H1 (cell line): ENCODE measurements around the gene KRT77. TPM values are rescaled to one million over a fixed set of nuclear protein-coding genes. Genes with fewer than 3 reads are reported as not detected.

ENCODE experiments used
- CTCF ChIA-PET: fragments of 300-600 bp; sonication (Branson Sonifier 250); formaldehyde crosslinking; loops from one replicate; lab custom pipeline; 2021; ENCODE audit not compliant: partially characterized antibody; lab: Charles Lee
- POLR2A ChIA-PET: fragments of 300-600 bp; sonication (Branson Sonifier 250); formaldehyde crosslinking; loops from one replicate; lab custom pipeline; 2021; ENCODE audit warnings: inconsistent platforms; ENCODE audit not compliant: partially characterized antibody; lab: Charles Lee
- DNase-seq, 2 experiments: peaks; one replicate each; pipeline versions ENCODE4 v3.0.0 to v3.0.0-alpha.2; 2010 to 2022; ENCODE audit warnings: low spot score in 2 of 2, low read depth in 1 of 2, mixed read lengths in 1 of 2
- FAIRE-seq: peaks from 2 replicates; lab custom pipeline; 2011; peaks lifted over from hg19 to GRCh38; lab: Jason Lieb, UNC
- H2AFZ ChIP-seq: 2 replicates; pipeline ENCODE4 v1.8.1; 2012; ENCODE audit warnings: low read length, inconsistent platforms
- H2AK5ac ChIP-seq: 2 replicates; pipeline ENCODE4 v1.6.1; 2013; ENCODE audit warnings: low read depth, low read length
- H2BK120ac ChIP-seq: replicated peaks from 2 replicates; pipeline ENCODE3; 2013; ENCODE audit warnings: low read depth, low read length, inconsistent platforms
- H2BK12ac ChIP-seq: 2 replicates; pipeline ENCODE4 v1.6.1; 2013; ENCODE audit warnings: low read depth, low read length
- H2BK15ac ChIP-seq: 2 replicates; pipeline ENCODE4 v1.6.1; 2013; ENCODE audit warnings: low read length
- H2BK20ac ChIP-seq: 2 replicates; pipeline ENCODE4 v1.6.1; 2013; ENCODE audit warnings: low read length
- H2BK5ac ChIP-seq: 2 replicates; pipeline ENCODE4 v1.6.1; 2013; ENCODE audit warnings: low read depth, low read length
- H3K14ac ChIP-seq: 2 replicates; pipeline ENCODE4 v1.6.1; 2013; ENCODE audit warnings: inconsistent platforms; ENCODE audit not compliant: insufficient read length
- H3K18ac ChIP-seq: 2 replicates; pipeline ENCODE4 v1.6.1; 2013; ENCODE audit warnings: low read length; ENCODE audit errors: extremely low read depth
- H3K23ac ChIP-seq: 2 replicates; pipeline ENCODE4 v1.6.1; 2013; ENCODE audit warnings: inconsistent platforms; ENCODE audit not compliant: insufficient read length
- H3K23me2 ChIP-seq: 2 replicates; pipeline ENCODE4 v1.6.1; 2013; ENCODE audit warnings: low read depth, low read length
- H3K27ac ChIP-seq: 2 replicates; pipeline ENCODE4 v1.6.1; 2011; ENCODE audit warnings: low read depth, low read length, inconsistent platforms
- H3K27me3 ChIP-seq, 4 experiments: replicated peaks in 1 of 4; 1 replicate in 1 of 4; 2 replicates in 3 of 4; pipeline versions ENCODE4 v1.6.1 to v1.8.1; 2011 to 2013; ENCODE audit warnings: low read length in 3 of 4, mild to moderate bottlenecking in 3 of 4, inconsistent platforms in 2 of 4, mixed read lengths in 2 of 4, moderate library complexity in 1 of 4; ENCODE audit not compliant: control insufficient read depth in 3 of 4, insufficient read depth in 3 of 4; ENCODE audit errors: extremely low read depth in 1 of 4
- H3K36me3 ChIP-seq, 4 experiments: 2 replicates each; pipeline versions ENCODE4 v1.6.1 to v1.8.1; 2011 to 2013; ENCODE audit warnings: mild to moderate bottlenecking in 4 of 4, low read length in 3 of 4, moderate library complexity in 2 of 4, control low read depth in 1 of 4, inconsistent platforms in 1 of 4; ENCODE audit not compliant: insufficient read depth in 4 of 4, control insufficient read depth in 2 of 4
- H3K4ac ChIP-seq: replicated peaks from 2 replicates; pipeline ENCODE3; 2013; ENCODE audit warnings: low read length, low read depth, mixed read lengths, inconsistent platforms; ENCODE audit not compliant: insufficient read length
- H3K4me1 ChIP-seq, 4 experiments: replicated peaks in 1 of 4; 1 replicate in 1 of 4; 2 replicates in 3 of 4; pipeline versions ENCODE4 v1.6.1 to v1.8.1; 2011 to 2013; ENCODE audit warnings: low read length in 3 of 4, inconsistent platforms in 2 of 4, mixed read lengths in 1 of 4; ENCODE audit not compliant: insufficient read depth in 4 of 4, control insufficient read depth in 3 of 4
- H3K4me2 ChIP-seq, 2 experiments: 2 replicates each; pipeline versions ENCODE4 v1.6.1 to v1.8.1; 2011 to 2013; ENCODE audit warnings: low read depth in 2 of 2, low read length in 2 of 2, control low read depth in 1 of 2, inconsistent platforms in 1 of 2, mild to moderate bottlenecking in 1 of 2; ENCODE audit not compliant: insufficient read depth in 1 of 2
- H3K4me3 ChIP-seq, 4 experiments: fragments of 200-600, 300-600 bp in 1 of 4; sonication (generic), shearing (Covaris generic), sonication (Bioruptor Twin) in 1 of 4; 2 replicates each; pipeline versions ENCODE4 v1.5.1 to v1.8.1; 2011 to 2016; ENCODE audit warnings: low read length in 4 of 4, low read depth in 3 of 4, control low read depth in 2 of 4, inconsistent platforms in 2 of 4, mild to moderate bottlenecking in 2 of 4, mixed read lengths in 1 of 4, moderate library complexity in 1 of 4; ENCODE audit not compliant: insufficient read depth in 2 of 4; ENCODE audit errors: extremely low read depth in 1 of 4
- H3K56ac ChIP-seq: replicated peaks from 2 replicates; pipeline ENCODE3; 2013; ENCODE audit warnings: low read depth, mild to moderate bottlenecking, mixed read lengths, low read length, inconsistent platforms; ENCODE audit not compliant: insufficient read length
- H3K79me1 ChIP-seq: 2 replicates; pipeline ENCODE4 v1.6.1; 2013; ENCODE audit warnings: low read depth, low read length, control low read depth
- H3K79me2 ChIP-seq, 2 experiments: 2 replicates each; pipeline versions ENCODE4 v1.6.1 to v1.8.1; 2012 to 2013; ENCODE audit warnings: low read length in 2 of 2, mild to moderate bottlenecking in 2 of 2, inconsistent platforms in 1 of 2; ENCODE audit not compliant: insufficient read depth in 2 of 2, control insufficient read depth in 1 of 2
- H3K9ac ChIP-seq, 4 experiments: replicated peaks in 1 of 4; 1 replicate in 1 of 4; 2 replicates in 3 of 4; pipeline versions ENCODE4 v1.6.1 to v1.8.1; 2011 to 2013; ENCODE audit warnings: low read depth in 3 of 4, low read length in 3 of 4, control low read depth in 2 of 4, mild to moderate bottlenecking in 2 of 4, moderate library complexity in 2 of 4, inconsistent platforms in 1 of 4; ENCODE audit errors: extremely low read depth in 1 of 4
- H3K9me3 ChIP-seq, 2 experiments: 2 replicates each; pipeline versions ENCODE4 v1.6.1 to v1.8.1; 2012 to 2013; ENCODE audit warnings: mild to moderate bottlenecking in 2 of 2, moderate library complexity in 2 of 2, control low read depth in 1 of 2, inconsistent platforms in 1 of 2, low read depth in 1 of 2, low read length in 1 of 2, mixed read lengths in 1 of 2; ENCODE audit not compliant: insufficient read depth in 2 of 2
- H4K20me1 ChIP-seq, 2 experiments: replicated peaks in 1 of 2; 2 replicates each; pipeline versions ENCODE3 to v1.8.1; 2011 to 2013; ENCODE audit warnings: inconsistent platforms in 2 of 2, low read length in 2 of 2, mild to moderate bottlenecking in 1 of 2; ENCODE audit not compliant: insufficient read depth in 2 of 2, control insufficient read depth in 1 of 2
- H4K5ac ChIP-seq: 2 replicates; pipeline ENCODE4 v1.6.1; 2013; ENCODE audit warnings: low read length, low read depth, mixed read lengths, inconsistent platforms; ENCODE audit not compliant: insufficient read length
- H4K8ac ChIP-seq: 2 replicates; pipeline ENCODE4 v1.8.0; 2013; ENCODE audit warnings: mild to moderate bottlenecking, moderate library complexity, low read length, inconsistent platforms; ENCODE audit not compliant: insufficient read depth; ENCODE audit errors: extremely low read depth
- H4K91ac ChIP-seq: replicated peaks from 2 replicates; pipeline ENCODE3; 2013; ENCODE audit warnings: low read length, mixed read lengths, inconsistent platforms; ENCODE audit not compliant: insufficient read length
- BACH1 ChIP-seq: IDR thresholded peaks from 2 replicates; pipeline ENCODE4 v1.6.1; 2012; ENCODE audit warnings: low read length, improper control_type of control experiment
- BRCA1 ChIP-seq: IDR thresholded peaks from 2 replicates; pipeline ENCODE4 v1.6.1; 2012; ENCODE audit warnings: low read depth, low read length, improper control_type of control experiment
- CEBPB ChIP-seq: IDR thresholded peaks from 2 replicates; pipeline ENCODE4 v1.6.1; 2012; ENCODE audit warnings: low read depth, low read length
- FOSL1 ChIP-seq: IDR thresholded peaks from 2 replicates; pipeline ENCODE4 v1.6.1; 2011; ENCODE audit warnings: mild to moderate bottlenecking, low read depth, low read length, moderate library complexity; ENCODE audit not compliant: insufficient read depth
- KDM4A ChIP-seq: IDR thresholded peaks from one replicate; pipeline ENCODE4 v1.7.1; 2012; ENCODE audit warnings: low read depth, mild to moderate bottlenecking, moderate library complexity, low read length, inconsistent platforms; ENCODE audit not compliant: severe bottlenecking
- MAFK ChIP-seq: IDR thresholded peaks from 2 replicates; pipeline ENCODE4 v1.6.1; 2012; ENCODE audit warnings: low read depth, mild to moderate bottlenecking, improper control_type of control experiment, low read length
- RAD21 ChIP-seq, 2 experiments: IDR thresholded peaks in 1 of 2; conservative IDR thresholded peaks in 1 of 2; 2 replicates each; pipeline ENCODE4 v1.6.1; 2011; ENCODE audit warnings: low read depth in 2 of 2, low read length in 2 of 2, improper control_type of control experiment in 1 of 2, inconsistent platforms in 1 of 2, mild to moderate bottlenecking in 1 of 2, moderate library complexity in 1 of 2
- SIN3A ChIP-seq, 2 experiments: IDR thresholded peaks in 1 of 2; conservative IDR thresholded peaks in 1 of 2; 2 replicates each; pipeline ENCODE4 v1.6.1; 2011 to 2012; ENCODE audit warnings: low read length in 2 of 2, improper control_type of control experiment in 1 of 2, low read depth in 1 of 2, mild to moderate bottlenecking in 1 of 2
- SP1 ChIP-seq: IDR thresholded peaks from 2 replicates; pipeline ENCODE4 v1.6.1; 2011; ENCODE audit warnings: low read depth, low read length
- WGBS, 2 experiments: shearing (Covaris generic) in 1 of 2; methylation state at CpG; one replicate each; pipeline versions ENCODE4 v1.1.6 to v1.1.7; 2013 to 2015; ENCODE audit warnings: low lambda C conversion rate in 2 of 2, mixed read lengths in 2 of 2, inconsistent platforms in 1 of 2, low coverage in 1 of 2, missing lambda C conversion rate in 1 of 2; ENCODE audit not compliant: insufficient replicate concordance in 2 of 2, insufficient coverage in 1 of 2, insufficient read length in 1 of 2; ENCODE audit errors: extremely low coverage in 1 of 2, missing lambda C conversion rate in 1 of 2; 5-methylcytosine and 5-hydroxymethylcytosine counted together
- polyA plus RNA-seq, 7 experiments: library from polyadenylated mRNA; depleted of rRNA in 3 of 7; stranded (reverse) in 5 of 7; unstranded in 2 of 7; fragments of >200 nt in 5 of 7; fragments of 200-250 nt in 2 of 7; gene quantifications; 1 replicate in 5 of 7; 2 replicates in 1 of 7; 4 replicates in 1 of 7; pipeline versions ENCODE4 v1.2.1 to v1.2.3, GENCODE V29; 2011 to 2013; ENCODE audit warnings: missing spikeins in 2 of 7, mixed read lengths in 2 of 7
- total RNA-seq: library from RNA; stranded (reverse); fragmentation: NEBNext Ultra II Directional; extraction: Animal tissue kit (Norgen Biotek cat#: 25700); gene quantifications from 2 replicates; pipeline ENCODE4 v1.2.1, GENCODE V29; 2021
- TF ChIP-seq, protein P1 (sequence below): IDR thresholded peaks from 2 replicates; pipeline ENCODE4 v1.6.1; 2012; ENCODE audit warnings: low read length, inconsistent platforms
- TF ChIP-seq, protein P2 (sequence below): IDR thresholded peaks from 2 replicates; pipeline ENCODE4 v1.6.1; 2011; ENCODE audit warnings: low read length, improper control_type of control experiment

KRT77 gene
- total and polyA plus RNA-seq, 2 of the 8 experiments (the other 6 are each of a cell fraction or from before 2014, with no cell fraction given): 0.02 TPM; not detected in 1

DNA sequence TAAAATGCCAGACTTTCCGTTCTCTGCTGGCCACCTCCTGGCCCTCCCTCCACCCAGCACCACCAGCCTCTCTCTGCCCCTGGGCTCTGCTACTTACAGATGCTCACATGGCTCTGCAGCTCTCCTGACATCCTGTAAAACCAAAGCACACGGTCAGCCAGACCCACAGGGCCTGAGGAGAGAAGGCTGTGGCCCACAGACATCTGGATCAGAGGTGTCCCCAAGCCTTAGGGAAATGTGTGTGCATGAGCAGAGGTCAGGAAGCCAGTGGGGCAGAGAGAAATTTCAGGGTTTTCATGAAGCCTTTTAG, 11.5 kb downstream of the KRT77 start:
- DNase-seq (no peak), FAIRE-seq (no peak)
- H2BK20ac ChIP-seq: no peak overlapping the region
- no peak overlapping the region for H2AFZ ChIP-seq
- no peak overlapping the region for H2AK5ac ChIP-seq
- H2BK12ac ChIP-seq: no peak overlapping the region
- H3K4ac ChIP-seq: no peak overlapping the region
- no peak overlapping the region for H3K4me3 ChIP-seq
- ChIA-PET POLR2A (interaction anchor here (1.0 kb wide), 1 partner anchor 41 kb away, joined by 4 read pairs; no protein-coding TSS in a partner anchor), CTCF (interaction anchor here (0.9 to 3.8 kb wide), 29 partner anchors 9 to 297 kb away, joined by 3 to 39 read pairs (median 6); partner anchors contain the start of genes KRT1 and KRT3)
- H3K18ac ChIP-seq: no peak overlapping the region
- peaks cover 6% of the 10 kb centered on the region; the same call in 1 of the 2 replicates for H3K23me2 ChIP-seq
- no peaks in the 10 kb centered on the region for H3K36me3 ChIP-seq
- no peak overlapping the region for H4K5ac ChIP-seq
- H3K9me3 ChIP-seq: no peaks in the 10 kb centered on the region
- H3K14ac ChIP-seq: no peak overlapping the region
- peak overlapping the region in 1 of 2 experiments; percentile 75; a peak in 1 of 4 replicates for H3K4me2 ChIP-seq
- no peak overlapping the region for H3K9ac ChIP-seq
- peaks cover 0 to 9% (median 3%) of the 10 kb centered on the region in 4 experiments; a peak in 2 of 7 replicates for H3K4me1 ChIP-seq
- H3K79me2 ChIP-seq: no peaks in the 10 kb centered on the region
- no peak overlapping the region for H3K27ac ChIP-seq
- no peak overlapping the region for H2BK5ac ChIP-seq
- H2BK15ac ChIP-seq: no peak overlapping the region
- no peak overlapping the region for H4K8ac ChIP-seq
- H3K79me1 ChIP-seq: no peaks in the 10 kb centered on the region; the same call in 1 of the 2 replicates
- 74% methylated on average over 2 of the region's 2 CpGs; no CpG with 5 or more reads in 1 of the 2 experiments for WGBS, 2 experiments
- peaks cover 0 to 30% (median 16%) of the 10 kb centered on the region in 4 experiments; a peak in 6 of 7 replicates for H3K27me3 ChIP-seq
- H2BK120ac ChIP-seq: no peak overlapping the region
- peaks cover 0 to 2% of the 10 kb centered on the region in 2 experiments for H4K20me1 ChIP-seq
- no peak overlapping the region for H3K23ac ChIP-seq
- no peak overlapping the region for H4K91ac ChIP-seq
- H3K56ac ChIP-seq: no peak overlapping the region
- TF ChIP-seq, protein P1, sequence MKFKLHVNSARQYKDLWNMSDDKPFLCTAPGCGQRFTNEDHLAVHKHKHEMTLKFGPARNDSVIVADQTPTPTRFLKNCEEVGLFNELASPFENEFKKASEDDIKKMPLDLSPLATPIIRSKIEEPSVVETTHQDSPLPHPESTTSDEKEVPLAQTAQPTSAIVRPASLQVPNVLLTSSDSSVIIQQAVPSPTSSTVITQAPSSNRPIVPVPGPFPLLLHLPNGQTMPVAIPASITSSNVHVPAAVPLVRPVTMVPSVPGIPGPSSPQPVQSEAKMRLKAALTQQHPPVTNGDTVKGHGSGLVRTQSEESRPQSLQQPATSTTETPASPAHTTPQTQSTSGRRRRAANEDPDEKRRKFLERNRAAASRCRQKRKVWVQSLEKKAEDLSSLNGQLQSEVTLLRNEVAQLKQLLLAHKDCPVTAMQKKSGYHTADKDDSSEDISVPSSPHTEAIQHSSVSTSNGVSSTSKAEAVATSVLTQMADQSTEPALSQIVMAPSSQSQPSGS: no peak
- TF ChIP-seq FOSL1 (no peak), CEBPB (no peak), KDM4A (no peak), SIN3A (conservative IDR thresholded peaks at IDR 0.05 in 1 of 2, IDR thresholded peaks at IDR 0.05 in 1 of 2; ENCODE audit: low read depth in 1 of 2, low read length in 2 of 2) (no peak), BRCA1 (no peak), BACH1 (no peak), MAFK (no peak), SP1 (no peak), RAD21 (IDR thresholded peaks at IDR 0.05 in 1 of 2, conservative IDR thresholded peaks at IDR 0.05 in 1 of 2; ENCODE audit: low read depth in 2 of 2, low read length in 2 of 2) (no peak)
- TF ChIP-seq, protein P2, sequence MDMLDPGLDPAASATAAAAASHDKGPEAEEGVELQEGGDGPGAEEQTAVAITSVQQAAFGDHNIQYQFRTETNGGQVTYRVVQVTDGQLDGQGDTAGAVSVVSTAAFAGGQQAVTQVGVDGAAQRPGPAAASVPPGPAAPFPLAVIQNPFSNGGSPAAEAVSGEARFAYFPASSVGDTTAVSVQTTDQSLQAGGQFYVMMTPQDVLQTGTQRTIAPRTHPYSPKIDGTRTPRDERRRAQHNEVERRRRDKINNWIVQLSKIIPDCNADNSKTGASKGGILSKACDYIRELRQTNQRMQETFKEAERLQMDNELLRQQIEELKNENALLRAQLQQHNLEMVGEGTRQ: no peak
